Lung microvascular endothelial cell (primary cell): ENCODE results near the gene DBNL. TPM values are rescaled to one million over a fixed set of nuclear protein-coding genes. Genes with fewer than 3 reads are reported as not detected.

ENCODE experiments used
- DNase-seq, 2 donors: peaks; one replicate each; pipeline versions ENCODE4 v3.0.0 to v3.0.0-alpha.2; 2010; ENCODE audit warnings: low read depth in 2 of 2
- total RNA-seq: library from RNA; depleted of rRNA; stranded (reverse); fragments of >200 nt; gene quantifications from 2 replicates; pipeline ENCODE4 v1.2.1, GENCODE V29; 2014

Gene DBNL
- total RNA-seq, 1 donor from 2014 or later, result 97.8 TPM

GRCh38 chr7:44098092-44099068 is 53.9 kb downstream of the DBNL start:
- no peak for DNase-seq

GRCh38 chr7:44099669-44100068 is 55.2 kb downstream of the DBNL start:
- peak in 1 of 2 donors; percentile 46 for DNase-seq

- DNase-seq, result no peak
These were observed 56.2 kb downstream of the DBNL start for GRCh38 chr7:44100458-44101302.

GRCh38 chr7:44101303-44101965 is 56.9 kb downstream of the DBNL start:
- no peak for DNase-seq

- peak in 1 of 2 donors; percentile 16 for DNase-seq
These were observed 57.7 kb downstream of the DBNL start for GRCh38 chr7:44101966-44102845.

GRCh38 chr7:44102846-44103565 is 58.5 kb downstream of the DBNL start:
- DNase-seq, result no peak

GRCh38 chr7:44103566-44103922 is 59.0 kb downstream of the DBNL start:
- DNase-seq, result no peak

GRCh38 chr7:44103923-44104859 is 59.7 kb downstream of the DBNL start, which contains the start of gene AEBP1:
Gene AEBP1 (plus strand): TSS chr7:44104345. CDS start chr7:44104666, 321 bp downstream.
- DNase-seq, result peak in 1 of 2 donors; percentile 30

GRCh38 chr7:44104860-44105771 is 60.6 kb downstream of the DBNL start:
- DNase-seq, result no peak

GRCh38 chr7:44105832-44106231 is 61.3 kb downstream of the DBNL start:
- DNase-seq, result no peak

GRCh38 chr7:44106311-44107065 is 62.0 kb downstream of the DBNL start:
- no peak for DNase-seq

GRCh38 chr7:44107116-44107960 is 62.8 kb downstream of the DBNL start:
- no peak for DNase-seq

GRCh38 chr7:44107961-44108767 is 63.7 kb downstream of the DBNL start:
- DNase-seq, result no peak

- no peak for DNase-seq
These were observed 64.6 kb downstream of the DBNL start for GRCh38 chr7:44108768-44109750.
